Lung (tissue), 12 donors: ENCODE results near the gene PRDM15. TPM values are rescaled to one million over a fixed set of nuclear protein-coding genes. Genes with fewer than 3 reads are reported as not detected.

Experiments
- ATAC-seq: fragments of 200-7000 bp; cut with Tn5 transposase; one replicate; pipeline ENCODE4 v1.9.1; 2020; ENCODE audit warnings: moderate number of reproducible peaks; ENCODE audit not compliant: insufficient read depth, low FRiP score
- DNase-seq, 3 donors: peaks; one replicate each; pipeline ENCODE4 v3.0.0-alpha.2; 2013 to 2017
- H3K27ac ChIP-seq, 2 donors: one replicate each; pipeline ENCODE4 v1.5.1; 2013; ENCODE audit warnings: mild to moderate bottlenecking in 2 of 2, moderate library complexity in 2 of 2, control low read depth in 1 of 2, inconsistent platforms in 1 of 2, low read depth in 1 of 2, low read length in 1 of 2
- H3K27me3 ChIP-seq, 3 donors: one replicate each; pipeline ENCODE4 v1.5.1; 2013; ENCODE audit warnings: low read length in 2 of 3; ENCODE audit not compliant: control insufficient read depth in 3 of 3, insufficient read depth in 3 of 3
- H3K36me3 ChIP-seq, 4 donors: one replicate each; pipeline ENCODE4 v1.5.1; 2013; ENCODE audit warnings: low read length in 4 of 4, mild to moderate bottlenecking in 1 of 4, moderate library complexity in 1 of 4; ENCODE audit not compliant: control insufficient read depth in 4 of 4, insufficient read depth in 4 of 4
- H3K4me1 ChIP-seq, 5 donors: one replicate each; pipeline ENCODE4 v1.5.1; 2013; ENCODE audit warnings: low read length in 5 of 5, mild to moderate bottlenecking in 2 of 5, moderate library complexity in 1 of 5; ENCODE audit not compliant: control insufficient read depth in 5 of 5, insufficient read depth in 5 of 5
- H3K4me3 ChIP-seq: one replicate; pipeline ENCODE4 v1.5.1; 2013; ENCODE audit warnings: mild to moderate bottlenecking, control low read depth, moderate library complexity
- H3K9ac ChIP-seq, 2 donors: one replicate each; pipeline ENCODE4 v1.5.1; 2013; ENCODE audit warnings: low read length in 2 of 2, control low read depth in 1 of 2; ENCODE audit not compliant: insufficient read depth in 1 of 2
- H3K9me3 ChIP-seq, 4 donors: one replicate each; pipeline ENCODE4 v1.5.1; 2013; ENCODE audit warnings: low read length in 3 of 4, mild to moderate bottlenecking in 1 of 4, moderate library complexity in 1 of 4; ENCODE audit not compliant: control insufficient read depth in 4 of 4, insufficient read depth in 3 of 4
- CTCF ChIP-seq: IDR thresholded peaks from 2 replicates; pipeline ENCODE4 v1.5.1; 2012; ENCODE audit warnings: mild to moderate bottlenecking; ENCODE audit errors: control extremely low read depth, extremely low read depth
- WGBS, 2 donors: extraction: QIAGEN DNeasy Blood & Tissue Kit; methylation state at CpG; one replicate each; pipeline ENCODE4 v1.1.7; 2013; 5-methylcytosine and 5-hydroxymethylcytosine counted together
- polyA plus RNA-seq, 2 donors: library from polyadenylated mRNA; stranded (reverse); fragments of 200-250 nt; gene quantifications; one replicate each; pipeline ENCODE4 v1.2.1, GENCODE V29; 2013
- total RNA-seq, 2 donors: library from RNA; depleted of rRNA in 1 of 2; stranded (reverse); fragments of >200 nt in 1 of 2; gene quantifications; one replicate each; pipeline ENCODE4 v1.2.1, GENCODE V29; 2014 to 2021
- donor health status: control.
- donor health status: control.
- donor health status: Bipolar disorder and iron deficiency.
- donor health status: healthy.
- donor health status: DM: yes; HTN: yes; CAD: no.

Gene PRDM15
- total and polyA plus RNA-seq, 4 donors: 2.4 to 7.2 (median 4.1) TPM

- peak; percentile 60 to 70 (median 70) for DNase-seq
- H3K9me3 ChIP-seq: peaks cover 0 to 3% (median 0%) of the 10 kb centered on the region in 4 donors
- H3K9ac ChIP-seq: no peak overlapping the region
- peaks cover 0 to 2% (median 0%) of the 10 kb centered on the region in 4 donors for H3K36me3 ChIP-seq
- H3K4me3 ChIP-seq: no peak overlapping the region
- ATAC-seq: peak; percentile 68
- peaks cover 0 to 59% (median 55%) of the 10 kb centered on the region in 3 donors for H3K27me3 ChIP-seq
- H3K4me1 ChIP-seq: peaks cover 0 to 32% (median 10%) of the 10 kb centered on the region in 5 donors
- 4% methylated on average over 22 of the region's 22 CpGs for WGBS, 2 donors
- no peak for TF ChIP-seq CTCF
- peak overlapping the region in 1 of 2 donors; percentile 82 for H3K27ac ChIP-seq
Measured at GRCh38 chr21:41761211-41761933, 117.8 kb downstream of the PRDM15 start.

- Histone ChIP-seq H3K27ac (no peak overlapping the region), H3K4me1 (peaks cover 0 to 32% (median 10%) of the 10 kb centered on the region in 5 donors), H3K36me3 (peaks cover 0 to 2% (median 0%) of the 10 kb centered on the region in 4 donors), H3K4me3 (no peak overlapping the region), H3K9ac (no peak overlapping the region), H3K9me3 (peaks cover 0 to 3% (median 0%) of the 10 kb centered on the region in 4 donors), H3K27me3 (peaks cover 0 to 50% (median 49%) of the 10 kb centered on the region in 3 donors)
- TF ChIP-seq CTCF: no peak
- WGBS, 2 donors: 66 to 79% methylated on average over 9 of the region's 9 CpGs
- DNase-seq (no peak), ATAC-seq (no peak)
Measured at GRCh38 chr21:41760411-41760810, 118.7 kb downstream of the PRDM15 start.

- no peak for TF ChIP-seq CTCF
- WGBS, 2 donors: 85 to 94% methylated on average over 5 of the region's 5 CpGs
- ATAC-seq (no peak), DNase-seq (no peak)
- peaks cover 0 to 32% (median 10%) of the 10 kb centered on the region in 5 donors for H3K4me1 ChIP-seq
- no peak overlapping the region for H3K9ac ChIP-seq
- peaks cover 0 to 3% (median 0%) of the 10 kb centered on the region in 4 donors for H3K36me3 ChIP-seq
- H3K27me3 ChIP-seq: peaks cover 0 to 45% (median 44%) of the 10 kb centered on the region in 3 donors
- H3K9me3 ChIP-seq: no peaks in the 10 kb centered on the region
- no peak overlapping the region for H3K4me3 ChIP-seq
- no peak overlapping the region for H3K27ac ChIP-seq
Measured at GRCh38 chr21:41759926-41760325, 119.2 kb downstream of the PRDM15 start.
